Activated gamma-delta T cell (primary cell): ENCODE results near the gene PLOD1.
A peak's percentile ranks its signal among the peaks of the same experiment; 100 is the strongest.

ENCODE experiments used
- DNase-seq: peaks from one replicate; lab custom pipeline; 2025; lab: John Stamatoyannopoulos, UW

PLOD1 gene

GRCh38 chr1:11978301-11978700, 43.8 kb downstream of the PLOD1 start:
- DNase-seq, result no peak

- DNase-seq, result no peak
These were observed 44.7 kb downstream of the PLOD1 start for GRCh38 chr1:11979028-11979850.

GRCh38 chr1:11979851-11980675, 45.5 kb downstream of the PLOD1 start, which contains the start of gene MFN2:
TSS of gene MFN2 (plus strand) at chr1:11980444. CDS start at chr1:11989169, 8,725 bp downstream.
- peak; percentile 95 for DNase-seq

- DNase-seq, result no peak
These were observed 46.1 kb downstream of the PLOD1 start for GRCh38 chr1:11980676-11980972.

GRCh38 chr1:11981378-11982009, 47.0 kb downstream of the PLOD1 start:
- DNase-seq, result no peak

GRCh38 chr1:11982010-11982392, 47.5 kb downstream of the PLOD1 start:
- no peak for DNase-seq

GRCh38 chr1:11984121-11984520, 49.6 kb downstream of the PLOD1 start:
- DNase-seq, result no peak

GRCh38 chr1:11984576-11984975, 50.1 kb downstream of the PLOD1 start:
- DNase-seq, result no peak

- no peak for DNase-seq
These were observed 50.7 kb downstream of the PLOD1 start for GRCh38 chr1:11985171-11985570.

- no peak for DNase-seq
These were observed 51.3 kb downstream of the PLOD1 start for GRCh38 chr1:11985851-11986250.

- no peak for DNase-seq
These were observed 55.2 kb downstream of the PLOD1 start for GRCh38 chr1:11989669-11990068.

GRCh38 chr1:11990303-11991032, 56.0 kb downstream of the PLOD1 start:
- DNase-seq, result no peak

GRCh38 chr1:11991969-11992676, 57.6 kb downstream of the PLOD1 start:
- no peak for DNase-seq

GRCh38 chr1:11997081-11997850, 62.7 kb downstream of the PLOD1 start:
- DNase-seq, result no peak

- DNase-seq, result no peak
These were observed 64.1 kb downstream of the PLOD1 start for GRCh38 chr1:11998636-11999035.

GRCh38 chr1:11999236-11999635, 64.7 kb downstream of the PLOD1 start:
- DNase-seq, result no peak

- no peak for DNase-seq
These were observed 66.9 kb downstream of the PLOD1 start for GRCh38 chr1:12001249-12001917.

- no peak for DNase-seq
These were observed 67.5 kb downstream of the PLOD1 start for GRCh38 chr1:12001996-12002493.

GRCh38 chr1:12003762-12004161, 69.2 kb downstream of the PLOD1 start:
- DNase-seq, result no peak
